ENCODE measurements around the gene DAB2IP. TPM values are rescaled to one million over a fixed set of nuclear protein-coding genes. Genes with fewer than 3 reads are reported as not detected.

Gene DAB2IP
- total RNA-seq, 1 donor from 2014 or later = 24.3 TPM

- Mint-ChIP-seq H3K27me3 (ENCODE audit: insufficient read depth, low read depth) (peaks cover 7% of the 10 kb centered on the region), H3K9me3 (no peaks in the 10 kb centered on the region), H3K27ac (no peak overlapping the region), H3K4me3 (no peak overlapping the region), H3K36me3 (no peaks in the 10 kb centered on the region), H3K4me1 (peaks cover 22% of the 10 kb centered on the region)
- H3K4me3 ChIP-seq = no peak overlapping the region
- DNase-seq (ENCODE audit: low spot score) = no peak
- H3K9me3 ChIP-seq (ENCODE audit: low read depth) = no peaks in the 10 kb centered on the region
- H4K20me1 ChIP-seq (ENCODE audit: low read depth) = no peaks in the 10 kb centered on the region
- no peak overlapping the region for H2AFZ ChIP-seq (replicated peaks)
- no peaks in the 10 kb centered on the region for H3K27me3 ChIP-seq
- H3K27ac ChIP-seq = no peak overlapping the region
- TF ChIP-seq EZH2phosphoT487 (IDR thresholded peaks at IDR 0.05) = no peak
- TF ChIP-seq CTCF (IDR thresholded peaks at IDR 0.05) = peak; percentile 12
- H3K4me1 ChIP-seq = peaks cover 11% of the 10 kb centered on the region
- H3K4me2 ChIP-seq = no peak overlapping the region
- H3K79me2 ChIP-seq (ENCODE audit: low read depth) = no peaks in the 10 kb centered on the region
- H3F3A ChIP-seq (ENCODE audit: low read depth) = peaks cover 19% of the 10 kb centered on the region
- no peaks in the 10 kb centered on the region for H3K36me3 ChIP-seq
- no peak overlapping the region for H3K9ac ChIP-seq
Observed at GRCh38 chr9:121824651-121825030, 173.2 kb downstream of the DAB2IP start.

GRCh38 chr9:121825031-121825691 lies 173.7 kb downstream of the DAB2IP start:
- Histone ChIP-seq H2AFZ (replicated peaks) (no peak overlapping the region), H3K9ac (no peak overlapping the region), H3K4me2 (no peak overlapping the region), H3K9me3 (ENCODE audit: low read depth) (no peaks in the 10 kb centered on the region), H3K4me1 (peaks cover 7% of the 10 kb centered on the region), H3F3A (ENCODE audit: low read depth) (peaks cover 14% of the 10 kb centered on the region), H3K27ac (no peak overlapping the region), H3K79me2 (ENCODE audit: low read depth) (no peaks in the 10 kb centered on the region), H3K4me3 (no peak overlapping the region), H4K20me1 (ENCODE audit: low read depth) (no peaks in the 10 kb centered on the region), H3K27me3 (no peaks in the 10 kb centered on the region), H3K36me3 (no peaks in the 10 kb centered on the region)
- Mint-ChIP-seq H3K27ac (peak overlapping the region; percentile 76), H3K4me1 (peaks cover 18% of the 10 kb centered on the region), H3K9me3 (no peaks in the 10 kb centered on the region), H3K36me3 (no peaks in the 10 kb centered on the region), H3K4me3 (no peak overlapping the region), H3K27me3 (ENCODE audit: insufficient read depth, low read depth) (peaks cover 10% of the 10 kb centered on the region)
- DNase-seq (ENCODE audit: low spot score) = no peak
- no peak for TF ChIP-seq EZH2 (IDR thresholded peaks at IDR 0.05)
- no peak for TF ChIP-seq CTCF (IDR thresholded peaks at IDR 0.05)
- TF ChIP-seq EZH2phosphoT487 (IDR thresholded peaks at IDR 0.05) = no peak

GRCh38 chr9:121826711-121827110 lies 175.3 kb downstream of the DAB2IP start:
- Mint-ChIP-seq H3K27ac (no peak overlapping the region), H3K4me1 (peaks cover 5% of the 10 kb centered on the region), H3K4me3 (no peak overlapping the region), H3K9me3 (no peaks in the 10 kb centered on the region), H3K36me3 (no peaks in the 10 kb centered on the region), H3K27me3 (ENCODE audit: insufficient read depth, low read depth) (peaks cover 7% of the 10 kb centered on the region)
- Histone ChIP-seq H3K9me3 (ENCODE audit: low read depth) (no peaks in the 10 kb centered on the region), H4K20me1 (ENCODE audit: low read depth) (no peaks in the 10 kb centered on the region), H3K4me2 (no peak overlapping the region), H3K27ac (no peak overlapping the region), H3K27me3 (no peaks in the 10 kb centered on the region), H3K9ac (no peak overlapping the region), H2AFZ (replicated peaks) (no peak overlapping the region), H3K4me3 (no peak overlapping the region), H3K79me2 (ENCODE audit: low read depth) (no peaks in the 10 kb centered on the region), H3F3A (ENCODE audit: low read depth) (peaks cover 10% of the 10 kb centered on the region), H3K36me3 (no peaks in the 10 kb centered on the region), H3K4me1 (no peaks in the 10 kb centered on the region)
- no peak for DNase-seq (ENCODE audit: low spot score)
- no peak for TF ChIP-seq EZH2phosphoT487 (IDR thresholded peaks at IDR 0.05)
- TF ChIP-seq EZH2 (IDR thresholded peaks at IDR 0.05) = no peak
- no peak for TF ChIP-seq CTCF (IDR thresholded peaks at IDR 0.05)

Data from neural progenitor cell (in vitro differentiated cells).